D721Med (cell line): Measurements from ENCODE around the gene MRM2.

Experiments used
- DNase-seq: peaks from one replicate; pipeline ENCODE4 v3.0.0; 2011; ENCODE audit warnings: low spot score; ENCODE audit not compliant: insufficient read length
- FAIRE-seq: peaks from 2 replicates; lab custom pipeline; 2011; peaks lifted over from hg19 to GRCh38; lab: Jason Lieb, UNC
- TF ChIP-seq, protein P1 (sequence below): IDR thresholded peaks from 2 replicates; pipeline ENCODE4 v1.5.1; 2012; ENCODE audit warnings: mild to moderate bottlenecking, control low read depth; ENCODE audit not compliant: insufficient read depth; ENCODE audit errors: missing control alignments

Gene MRM2

DNA sequence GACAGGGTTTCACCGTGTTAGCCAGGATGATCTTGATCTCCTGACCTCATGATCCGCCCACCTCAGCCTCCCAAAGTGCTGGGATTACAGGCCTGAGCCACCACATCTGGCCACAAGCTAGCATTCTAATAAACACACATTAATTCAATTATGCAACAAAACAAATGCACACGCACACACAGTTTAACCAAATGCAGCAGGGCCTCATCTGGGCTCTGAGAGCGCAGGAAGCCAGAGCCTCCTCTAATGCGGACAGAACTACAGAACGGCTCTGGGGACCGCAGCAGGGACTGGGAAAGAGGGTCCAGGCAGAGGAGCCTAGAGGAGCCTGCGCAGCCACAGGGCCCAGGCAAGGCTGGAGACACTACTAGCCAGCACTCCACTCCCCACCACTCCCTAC is 13.1 kb downstream of the MRM2 start:
- FAIRE-seq (no peak), DNase-seq (no peak)
- TF ChIP-seq, protein P1, sequence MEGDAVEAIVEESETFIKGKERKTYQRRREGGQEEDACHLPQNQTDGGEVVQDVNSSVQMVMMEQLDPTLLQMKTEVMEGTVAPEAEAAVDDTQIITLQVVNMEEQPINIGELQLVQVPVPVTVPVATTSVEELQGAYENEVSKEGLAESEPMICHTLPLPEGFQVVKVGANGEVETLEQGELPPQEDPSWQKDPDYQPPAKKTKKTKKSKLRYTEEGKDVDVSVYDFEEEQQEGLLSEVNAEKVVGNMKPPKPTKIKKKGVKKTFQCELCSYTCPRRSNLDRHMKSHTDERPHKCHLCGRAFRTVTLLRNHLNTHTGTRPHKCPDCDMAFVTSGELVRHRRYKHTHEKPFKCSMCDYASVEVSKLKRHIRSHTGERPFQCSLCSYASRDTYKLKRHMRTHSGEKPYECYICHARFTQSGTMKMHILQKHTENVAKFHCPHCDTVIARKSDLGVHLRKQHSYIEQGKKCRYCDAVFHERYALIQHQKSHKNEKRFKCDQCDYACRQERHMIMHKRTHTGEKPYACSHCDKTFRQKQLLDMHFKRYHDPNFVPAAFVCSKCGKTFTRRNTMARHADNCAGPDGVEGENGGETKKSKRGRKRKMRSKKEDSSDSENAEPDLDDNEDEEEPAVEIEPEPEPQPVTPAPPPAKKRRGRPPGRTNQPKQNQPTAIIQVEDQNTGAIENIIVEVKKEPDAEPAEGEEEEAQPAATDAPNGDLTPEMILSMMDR = no peak

DNA sequence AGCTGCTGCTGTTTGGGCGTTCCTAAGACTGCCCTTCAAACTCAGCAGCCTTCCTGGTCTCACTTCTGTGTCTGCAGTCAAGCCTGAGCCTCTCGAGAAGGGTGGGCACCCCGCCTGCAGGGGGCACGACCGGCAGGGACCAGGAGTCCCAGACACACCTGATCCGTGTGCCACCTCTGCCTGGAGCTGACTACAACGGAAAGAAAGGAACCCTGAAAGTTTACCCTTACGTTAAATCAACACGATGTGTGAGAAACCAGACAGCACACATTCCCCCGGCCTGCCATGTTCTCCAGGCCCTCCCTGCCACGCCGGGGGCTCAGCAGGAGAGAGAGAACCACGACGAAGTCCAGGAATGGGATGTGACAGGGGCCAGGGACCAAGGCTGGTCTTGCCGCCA is 14.3 kb downstream of the MRM2 start:
- no peak for DNase-seq
- TF ChIP-seq, protein P1 = no peak
- FAIRE-seq = no peak

DNA sequence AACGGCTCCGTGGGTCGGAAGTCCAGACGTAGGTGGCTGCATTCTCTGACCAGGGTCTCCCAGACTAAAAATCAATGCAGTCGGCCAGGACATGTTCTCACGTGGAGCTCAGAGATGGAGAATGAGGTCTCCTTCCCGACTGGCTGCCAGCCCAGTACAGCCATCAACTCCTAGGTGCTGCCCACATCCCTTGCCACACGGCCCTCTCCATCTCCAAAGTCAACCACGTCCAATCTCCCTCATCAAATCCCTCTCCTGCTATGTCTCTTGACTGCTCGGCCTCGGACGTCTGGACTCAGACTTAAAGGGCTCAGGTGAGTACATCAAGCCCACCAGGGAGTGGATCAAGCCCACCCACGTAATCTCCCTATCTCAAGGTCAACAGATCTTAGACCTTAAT is 16.2 kb downstream of the MRM2 start:
- TF ChIP-seq, protein P1 = no peak
- FAIRE-seq = no peak

DNA sequence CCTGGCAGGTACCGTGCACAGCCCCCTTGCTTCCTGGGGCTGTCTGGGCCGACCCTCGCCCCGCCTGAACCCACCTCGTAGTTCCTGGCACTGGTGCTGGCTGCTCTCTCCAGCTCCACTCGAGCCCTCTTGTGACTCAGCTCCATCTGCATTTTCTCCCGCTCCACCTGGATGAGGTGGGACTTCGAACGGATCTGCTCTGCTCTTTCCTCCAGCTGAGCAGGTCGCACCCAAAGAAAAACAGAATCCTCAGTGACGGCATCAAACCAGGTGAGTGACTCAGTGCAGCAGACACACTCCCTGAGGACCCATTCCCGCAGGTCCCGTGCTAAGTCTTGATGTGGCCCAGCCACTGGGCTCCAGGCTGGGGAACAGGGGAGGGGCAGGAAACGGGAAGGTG is 16.7 kb downstream of the MRM2 start:
- no peak for FAIRE-seq

More for the DNA sequence above, 16.2 kb downstream of the MRM2 start:
- no peak for DNase-seq

DNA sequence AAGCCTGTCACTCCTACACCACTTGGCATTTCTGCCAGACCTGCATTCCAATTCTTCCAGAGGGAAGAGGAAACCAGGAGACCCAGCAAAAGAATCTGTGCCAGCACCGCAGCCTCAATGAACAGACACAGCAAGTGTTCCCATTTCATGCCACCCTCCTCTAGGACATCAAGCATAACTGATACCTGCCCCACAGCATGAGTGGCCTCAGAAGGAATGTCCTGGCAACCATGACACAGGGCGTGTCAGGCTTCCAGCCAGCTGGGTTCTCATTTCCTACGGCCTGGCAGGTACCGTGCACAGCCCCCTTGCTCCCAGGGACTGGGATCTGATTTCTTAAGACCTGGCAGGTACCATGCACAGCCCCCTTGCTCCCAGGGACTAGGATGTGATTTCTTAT is 17.1 kb downstream of the MRM2 start:
- TF ChIP-seq, protein P1 = no peak
- DNase-seq (no peak), FAIRE-seq (no peak)

More for the DNA sequence above, 16.7 kb downstream of the MRM2 start:
- DNase-seq = no peak
- TF ChIP-seq, protein P1 = no peak

DNA sequence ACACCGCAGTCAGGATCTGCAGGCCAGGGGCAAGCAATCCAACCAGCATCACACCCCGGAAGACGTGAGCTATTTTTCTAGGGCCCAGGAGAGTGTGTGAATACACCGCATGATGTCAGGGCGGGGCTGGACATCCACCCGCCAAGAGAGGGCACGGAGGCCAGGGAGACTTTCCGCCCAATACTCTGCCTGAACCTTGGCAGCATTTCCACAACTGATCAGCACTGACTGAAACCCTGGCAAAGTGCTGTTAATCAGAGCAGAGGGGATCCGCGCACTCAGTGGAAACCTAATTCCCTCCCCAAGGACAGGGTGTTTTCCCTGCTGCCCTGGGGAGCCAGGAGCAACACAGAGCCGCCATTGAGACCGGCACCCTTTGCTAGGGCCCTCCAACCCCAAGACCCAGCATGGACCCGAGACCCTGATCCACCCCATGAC is 17.5 kb downstream of the MRM2 start:
- TF ChIP-seq, protein P1 = no peak
- DNase-seq (no peak), FAIRE-seq (no peak)

DNA sequence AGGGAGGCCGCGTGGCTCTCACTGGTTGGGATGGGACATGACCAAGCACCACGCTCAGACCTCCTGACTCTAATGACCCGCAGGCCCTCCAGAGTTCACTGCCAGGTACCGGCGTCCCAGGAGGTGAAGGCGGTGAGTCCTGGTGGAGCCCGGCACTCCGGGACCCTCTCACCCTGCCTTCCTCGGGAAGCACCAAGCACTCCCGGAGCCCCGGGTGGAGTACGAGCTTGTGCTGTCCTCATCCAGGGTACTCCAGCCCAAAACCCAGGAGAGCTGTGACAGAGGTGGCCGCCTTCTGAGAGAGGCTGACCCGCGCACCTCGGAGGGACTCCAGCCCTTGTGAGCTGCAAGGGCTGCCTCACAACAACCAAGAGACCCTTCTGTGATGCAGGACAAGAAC is 18.7 kb downstream of the MRM2 start:
- no peak for DNase-seq
- no peak for FAIRE-seq
- TF ChIP-seq, protein P1 = no peak
